Lower lobe of right lung (tissue), 2 donors: ENCODE data around the gene TRAP1. TPM values are rescaled to one million over a fixed set of nuclear protein-coding genes. Genes with fewer than 3 reads are reported as not detected.

Experiments
- ATAC-seq, 2 donors: fragments of 200-7000 bp; cut with Tn5 transposase; one replicate each; pipeline ENCODE4 v1.9.1; 2020 to 2022; ENCODE audit warnings: mild to moderate bottlenecking in 2 of 2, moderate library complexity in 2 of 2
- DNase-seq: peaks from one replicate; pipeline ENCODE4 v3.0.0-alpha.2; 2020
- H3K27ac ChIP-seq: fragments of 200-600 bp; one replicate; pipeline ENCODE4 v1.8.0; 2022
- H3K27me3 ChIP-seq: fragments of 200-600 bp; one replicate; pipeline ENCODE4 v1.8.0; 2022; ENCODE audit warnings: low read depth
- H3K36me3 ChIP-seq: fragments of 200-600 bp; one replicate; pipeline ENCODE4 v1.8.0; 2022; ENCODE audit warnings: mild to moderate bottlenecking
- H3K4me1 ChIP-seq: fragments of 200-600 bp; one replicate; pipeline ENCODE4 v1.8.0; 2022
- H3K4me3 ChIP-seq: fragments of 200-600 bp; one replicate; pipeline ENCODE4 v1.8.0; 2022; ENCODE audit warnings: mild to moderate bottlenecking
- H3K9me3 ChIP-seq: fragments of 200-600 bp; one replicate; pipeline ENCODE4 v1.8.0; 2022
- intact Hi-C: fragments of 100-400 bp; cut with DNase I; formaldehyde crosslinking; loops from one replicate; pipeline ENCODE4 v1.11.0; 2022
- total RNA-seq: library from RNA; stranded (reverse); fragmentation: NEBNext Ultra II Directional; extraction: Animal tissue kit (Norgen Biotek cat#: 25700); gene quantifications from one replicate; pipeline ENCODE4 v1.2.1, GENCODE V29; 2021
- TF ChIP-seq, protein P1 (sequence below): fragments of 200-600 bp; IDR thresholded peaks from one replicate; pipeline ENCODE4 v1.8.0; 2022; ENCODE audit warnings: antibody characterized with exemption, mild to moderate bottlenecking
- donor health status: DM: no; HTN: yes; CAD: no; lungs with severe emphysema.

The TRAP1 gene
- total RNA-seq, 1 donor from 2014 or later: 51.8 TPM

DNA sequence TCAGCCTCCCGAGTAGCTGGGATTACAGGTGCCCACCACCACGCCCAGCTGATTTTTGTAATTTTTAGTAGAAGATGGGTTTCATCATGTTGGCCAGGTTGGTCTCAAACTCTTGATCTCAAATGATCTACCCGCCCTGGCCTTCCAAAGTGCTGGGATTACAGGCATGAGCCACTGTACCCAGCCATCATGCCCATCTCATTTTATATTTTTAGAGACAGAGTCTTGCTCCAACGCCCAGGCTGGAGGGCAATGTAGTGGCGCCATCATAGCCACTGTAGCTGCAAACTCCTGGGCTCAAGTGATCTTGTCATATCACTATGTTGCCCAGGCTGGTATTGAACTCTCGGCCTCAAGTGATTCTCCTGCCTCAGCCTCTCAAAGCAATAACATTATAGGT, 43.2 kb upstream of the TRAP1 start:
- peaks cover 98% of the 10 kb centered on the region for H3K36me3 ChIP-seq
- intact Hi-C loops: no loop called here
- TF ChIP-seq, protein P1, sequence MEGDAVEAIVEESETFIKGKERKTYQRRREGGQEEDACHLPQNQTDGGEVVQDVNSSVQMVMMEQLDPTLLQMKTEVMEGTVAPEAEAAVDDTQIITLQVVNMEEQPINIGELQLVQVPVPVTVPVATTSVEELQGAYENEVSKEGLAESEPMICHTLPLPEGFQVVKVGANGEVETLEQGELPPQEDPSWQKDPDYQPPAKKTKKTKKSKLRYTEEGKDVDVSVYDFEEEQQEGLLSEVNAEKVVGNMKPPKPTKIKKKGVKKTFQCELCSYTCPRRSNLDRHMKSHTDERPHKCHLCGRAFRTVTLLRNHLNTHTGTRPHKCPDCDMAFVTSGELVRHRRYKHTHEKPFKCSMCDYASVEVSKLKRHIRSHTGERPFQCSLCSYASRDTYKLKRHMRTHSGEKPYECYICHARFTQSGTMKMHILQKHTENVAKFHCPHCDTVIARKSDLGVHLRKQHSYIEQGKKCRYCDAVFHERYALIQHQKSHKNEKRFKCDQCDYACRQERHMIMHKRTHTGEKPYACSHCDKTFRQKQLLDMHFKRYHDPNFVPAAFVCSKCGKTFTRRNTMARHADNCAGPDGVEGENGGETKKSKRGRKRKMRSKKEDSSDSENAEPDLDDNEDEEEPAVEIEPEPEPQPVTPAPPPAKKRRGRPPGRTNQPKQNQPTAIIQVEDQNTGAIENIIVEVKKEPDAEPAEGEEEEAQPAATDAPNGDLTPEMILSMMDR: no peak
- H3K4me3 ChIP-seq: no peak overlapping the region
- no peaks in the 10 kb centered on the region for H3K9me3 ChIP-seq
- no peak overlapping the region for H3K27ac ChIP-seq
- ATAC-seq: no peak
- H3K27me3 ChIP-seq: no peaks in the 10 kb centered on the region
- no peak for DNase-seq
- H3K4me1 ChIP-seq: no peaks in the 10 kb centered on the region

GRCh38 chr16:3759736-3760135, 42.4 kb upstream of the TRAP1 start:
- Histone ChIP-seq H3K27me3 (no peaks in the 10 kb centered on the region), H3K36me3 (peaks cover 98% of the 10 kb centered on the region), H3K9me3 (no peaks in the 10 kb centered on the region), H3K27ac (no peak overlapping the region), H3K4me3 (no peak overlapping the region), H3K4me1 (no peaks in the 10 kb centered on the region)
- intact Hi-C loops: no loop called here
- TF ChIP-seq, protein P1: no peak
- ATAC-seq (no peak), DNase-seq (no peak)

DNA sequence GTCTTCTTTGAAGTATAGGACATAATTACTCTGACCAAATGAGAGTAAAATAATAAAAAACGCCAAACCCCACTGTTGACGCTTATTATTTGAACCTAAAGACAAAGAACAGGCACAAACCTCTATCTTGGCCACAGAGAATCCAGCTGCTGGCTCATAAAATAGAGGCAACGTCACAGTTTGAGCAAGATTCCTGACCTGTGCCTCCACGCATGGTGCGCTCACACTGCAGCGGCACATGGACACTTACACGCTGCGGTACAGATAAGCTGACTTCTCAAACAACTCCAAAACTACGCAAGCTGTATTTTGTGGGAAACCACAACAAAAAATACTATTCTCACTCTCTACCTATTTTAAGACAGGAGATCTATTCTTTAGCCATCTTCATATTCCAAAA, 38.8 kb upstream of the TRAP1 start:
- Histone ChIP-seq H3K9me3 (no peaks in the 10 kb centered on the region), H3K36me3 (peaks cover 95% of the 10 kb centered on the region), H3K27ac (no peak overlapping the region), H3K27me3 (no peaks in the 10 kb centered on the region), H3K4me1 (no peaks in the 10 kb centered on the region), H3K4me3 (no peak overlapping the region)
- ATAC-seq: no peak
- TF ChIP-seq, protein P1: no peak
- intact Hi-C loops: no loop called here
- no peak for DNase-seq

GRCh38 chr16:3755249-3755648, 37.9 kb upstream of the TRAP1 start:
- no peak for DNase-seq
- Histone ChIP-seq H3K36me3 (peaks cover 95% of the 10 kb centered on the region), H3K4me1 (no peaks in the 10 kb centered on the region), H3K27ac (no peak overlapping the region), H3K9me3 (no peaks in the 10 kb centered on the region), H3K4me3 (no peak overlapping the region), H3K27me3 (no peaks in the 10 kb centered on the region)
- no peak for ATAC-seq
- TF ChIP-seq, protein P1: no peak
- intact Hi-C loops: no loop called here

- no peaks in the 10 kb centered on the region for H3K9me3 ChIP-seq
These were observed 37.4 kb upstream of the TRAP1 start for GRCh38 chr16:3754772-3755171.

More at GRCh38 chr16:3754772-3755171, 37.4 kb upstream of the TRAP1 start:
- ATAC-seq (no peak), DNase-seq (no peak)
- Histone ChIP-seq H3K27me3 (no peaks in the 10 kb centered on the region), H3K4me3 (no peak overlapping the region), H3K27ac (no peak overlapping the region), H3K36me3 (peaks cover 93% of the 10 kb centered on the region), H3K4me1 (no peaks in the 10 kb centered on the region)
- intact Hi-C loops: no loop called here
- TF ChIP-seq, protein P1: no peak
